K562 (cell line): ENCODE data around the gene ERCC3. TPM values are rescaled to one million over a fixed set of nuclear protein-coding genes. Genes with fewer than 3 reads are reported as not detected.

Experiments used
- ATAC-seq: fragments of 200-7000 bp; cut with Tn5 transposase; 3 replicates; pipeline ENCODE4 v1.9.1; 2020; ENCODE audit warnings: moderate library complexity
- Bru-seq: library from RNA; stranded (reverse); fragments of 400-500 nt; gene quantifications from one replicate; lab custom pipeline; 2021; lab: Mats Ljungman, UMichigan
- BruChase-seq, 2 experiments: library from RNA; stranded (reverse); fragments of 400-500 nt; gene quantifications; one replicate each; lab custom pipeline; 2021; lab: Mats Ljungman, UMichigan
- BruUV-seq: library from RNA; stranded (reverse); fragments of 400-500 nt; replicated peaks from 2 replicates; lab custom pipeline; 2021; lab: Mats Ljungman, UMichigan
- CTCF ChIA-PET: fragments of 300-600 bp; formaldehyde crosslinking; extraction: SDS; loops from one replicate; lab custom pipeline; 2021; ENCODE audit warnings: low intra/inter-chr PET ratio; lab: Yijun Ruan, JAX
- POLR2A ChIA-PET: fragments of 300-600, 350-650 bp; sonication (Branson Sonifier 250); formaldehyde crosslinking; extraction: SDS; loops from one replicate; lab custom pipeline; 2021; ENCODE audit warnings: antibody characterized with exemption, inconsistent platforms; lab: Yijun Ruan, JAX
- DNase-seq, 4 experiments: peaks; one replicate each; pipeline versions ENCODE4 v3.0.0 to v3.0.0-alpha.2; 2011 to 2018; ENCODE audit warnings: low spot score in 3 of 4, mixed read lengths in 3 of 4; ENCODE audit errors: extremely low read depth in 1 of 4
- FAIRE-seq: peaks from 2 replicates; lab custom pipeline; 2011; peaks lifted over from hg19 to GRCh38; lab: Jason Lieb, UNC
- H2AFZ ChIP-seq: 2 replicates; pipeline ENCODE4 v1.6.0; 2011; ENCODE audit warnings: low read depth, low read length, control low read depth, inconsistent platforms
- H3K27ac ChIP-seq: fragments of 200-600 bp; 3 replicates; pipeline ENCODE4 v1.8.0; 2011; ENCODE audit warnings: low read depth, mild to moderate bottlenecking, control low read depth, inconsistent platforms, low read length, moderate library complexity, mixed read lengths; ENCODE audit errors: extremely low read depth
- H3K27me3 ChIP-seq, 2 experiments: fragments of 300-600 bp in 1 of 2; 2 replicates in 1 of 2; 3 replicates in 1 of 2; pipeline versions ENCODE4 v1.6.0 to v1.8.0; 2011; ENCODE audit warnings: inconsistent platforms in 2 of 2, low read length in 2 of 2, mild to moderate bottlenecking in 1 of 2, mixed read lengths in 1 of 2, moderate library complexity in 1 of 2; ENCODE audit not compliant: control insufficient read depth in 2 of 2, insufficient read depth in 2 of 2
- H3K36me3 ChIP-seq: fragments of 300-600 bp; 3 replicates; pipeline ENCODE4 v1.8.0; 2011; ENCODE audit warnings: mild to moderate bottlenecking, low read length, inconsistent platforms; ENCODE audit not compliant: control insufficient read depth, insufficient read depth
- H3K4me1 ChIP-seq, 2 experiments: fragments of 200-600 bp in 1 of 2; replicated peaks in 1 of 2; 2 replicates in 1 of 2; 3 replicates in 1 of 2; pipeline versions ENCODE4 v1.5.1 to v1.8.0; 2011; ENCODE audit warnings: inconsistent platforms in 2 of 2, low read length in 2 of 2, mild to moderate bottlenecking in 1 of 2, mixed read lengths in 1 of 2, moderate library complexity in 1 of 2; ENCODE audit not compliant: control insufficient read depth in 2 of 2, insufficient read depth in 2 of 2
- H3K4me2 ChIP-seq: 2 replicates; pipeline ENCODE4 v1.6.1; 2011; ENCODE audit warnings: low read length, control low read depth, inconsistent platforms, mixed read lengths; ENCODE audit not compliant: insufficient read depth
- H3K4me3 ChIP-seq: fragments of 200-600 bp; sonication (generic), shearing (Covaris generic); 2 replicates; pipeline ENCODE4 v1.5.1; 2016; ENCODE audit warnings: control low read depth, inconsistent platforms
- H3K79me2 ChIP-seq: fragments of 200-600 bp; 3 replicates; pipeline ENCODE4 v1.8.0; 2011; ENCODE audit warnings: low read length, inconsistent platforms; ENCODE audit not compliant: control insufficient read depth, insufficient read depth
- H3K9ac ChIP-seq, 2 experiments: 2 replicates each; pipeline versions ENCODE4 v1.6.0 to v1.6.1; 2011; ENCODE audit warnings: low read depth in 2 of 2, low read length in 2 of 2, control low read depth in 1 of 2, inconsistent platforms in 1 of 2, mild to moderate bottlenecking in 1 of 2, mixed read lengths in 1 of 2; ENCODE audit not compliant: insufficient read depth in 1 of 2
- H3K9me1 ChIP-seq: one replicate; pipeline ENCODE4 v1.6.0; 2011; ENCODE audit warnings: inconsistent platforms, mild to moderate bottlenecking, low read length, moderate library complexity; ENCODE audit not compliant: control insufficient read depth, insufficient read depth
- H3K9me3 ChIP-seq: replicated peaks from 2 replicates; pipeline ENCODE4 v1.5.1; 2011; ENCODE audit warnings: low read depth, low read length, inconsistent platforms; ENCODE audit not compliant: control insufficient read depth, insufficient read depth
- H4K20me1 ChIP-seq: replicated peaks from 2 replicates; pipeline ENCODE4 v1.6.1; 2011; ENCODE audit warnings: low read length, inconsistent platforms, mixed read lengths; ENCODE audit not compliant: control insufficient read depth, insufficient read depth
- GABPB2 ChIP-seq: fragments of 250-450 bp; sonication (Bioruptor Pico); conservative IDR thresholded peaks from 2 replicates; pipeline ENCODE4 v1.5.1; 2021; ENCODE audit warnings: mild to moderate bottlenecking
- KLF1 ChIP-seq: fragments of 450-650 bp; IDR thresholded peaks from 2 replicates; pipeline ENCODE4 v1.6.1; 2016; ENCODE audit warnings: missing genetic modification characterization, missing compliant biosample characterization
- POLR2B ChIP-seq: fragments of 450-650 bp; IDR thresholded peaks from 2 replicates; pipeline ENCODE4 v1.6.1; 2018; ENCODE audit warnings: low read depth; ENCODE audit not compliant: partially characterized antibody
- POLR2H ChIP-seq: IDR thresholded peaks from 2 replicates; pipeline ENCODE4 v1.6.1; 2016; ENCODE audit warnings: missing genetic modification characterization, low read depth, mild to moderate bottlenecking, control low read depth, missing compliant biosample characterization, moderate library complexity
- SIRT6 ChIP-seq: IDR thresholded peaks from one replicate; pipeline ENCODE4 v1.6.1; 2012; ENCODE audit warnings: low read depth, mild to moderate bottlenecking, control low read depth, inconsistent platforms, low read length, moderate library complexity
- THRAP3 ChIP-seq: fragments of 450-650 bp; IDR thresholded peaks from 2 replicates; pipeline ENCODE4 v1.6.1; 2016; ENCODE audit warnings: mild to moderate bottlenecking, inconsistent platforms, borderline replicate concordance
- ZNF174 ChIP-seq: fragments of 250-450 bp; sonication (Bioruptor Pico); IDR thresholded peaks from 2 replicates; pipeline ENCODE4 v1.4.0; 2020; ENCODE audit warnings: mild to moderate bottlenecking
- ZNF699 ChIP-seq: fragments of 250-450 bp; sonication (Bioruptor Pico); IDR thresholded peaks from 2 replicates; pipeline ENCODE4 v1.8.0; 2021; ENCODE audit warnings: mild to moderate bottlenecking, moderate library complexity; ENCODE audit not compliant: insufficient replicate concordance
- WGBS: fragments of 100-300 bp; shearing (Covaris generic); methylation state at CpG from one replicate; pipeline ENCODE4 v1.1.6; 2016; ENCODE audit warnings: low coverage, mixed read lengths; ENCODE audit not compliant: insufficient coverage; ENCODE audit errors: missing lambda C conversion rate; 5-methylcytosine and 5-hydroxymethylcytosine counted together
- in situ Hi-C: fragments of 300-500 bp; cut with MboI; formaldehyde crosslinking; loops from 4 replicates; pipeline ENCODE4 v1.15.0; 2018; ENCODE audit warnings: inconsistent platforms, mixed read lengths
- intact Hi-C: fragments of 100-400 bp; cut with micrococcal nuclease; formaldehyde crosslinking; loops from 2 replicates; pipeline ENCODE4 v1.14.2; 2022
- long read RNA-seq, 3 experiments: library from polyadenylated mRNA in 2 of 3; library from RNA in 1 of 3; unstranded in 2 of 3; stranded (forward) in 1 of 3; transcript quantifications; one replicate each; pipeline ENCODE4 v2.0.0, GENCODE V29; 2019 to 2022
- polyA minus RNA-seq, 3 experiments: library from RNA; depleted of rRNA, polyadenylated mRNA; stranded (reverse); fragments of >200 nt; gene quantifications; 2 replicates each; pipeline ENCODE4 v1.2.3, GENCODE V29; 2011
- polyA plus RNA-seq, 8 experiments: library from polyadenylated mRNA; depleted of rRNA in 4 of 8; stranded (reverse) in 5 of 8; unstranded in 3 of 8; fragments of >200 nt; fragmentation: Nextera tagmentation in 2 of 8; fragmentation: Illumina TruSeq in 1 of 8; extraction: Ambion mirVana in 2 of 8; extraction: Trizol in 1 of 8; gene quantifications; 2 replicates each; pipeline versions ENCODE4 v1.2.1 to v1.2.3, GENCODE V29; 2011 to 2014; ENCODE audit warnings: inconsistent platforms in 1 of 8, missing spikeins in 1 of 8
- total RNA-seq, 7 experiments: library from RNA; depleted of rRNA in 6 of 7; stranded (reverse); fragments of >200 nt in 6 of 7; fragmentation: Illumina TruSeq in 2 of 7; extraction: Trizol in 2 of 7; gene quantifications; 2 replicates each; pipeline versions ENCODE4 v1.2.1 to v1.2.3, GENCODE V29; 2011 to 2021; ENCODE audit warnings: low replicate concordance in 1 of 7
- TF ChIP-seq, protein P1 (sequence below): fragments of 450-650 bp; conservative IDR thresholded peaks from 2 replicates; pipeline ENCODE4 v1.6.1; 2016; ENCODE audit warnings: missing genetic modification characterization, low read depth, mild to moderate bottlenecking, control low read depth, missing compliant biosample characterization
- TF ChIP-seq, protein P2 (sequence below): fragments of 250-450 bp; sonication (Bioruptor Pico); IDR thresholded peaks from 2 replicates; pipeline ENCODE4 v1.5.1; 2021; ENCODE audit warnings: mild to moderate bottlenecking
- TF ChIP-seq, protein P3 (sequence below): fragments of 250-450 bp; sonication (Bioruptor Pico); IDR thresholded peaks from 2 replicates; pipeline ENCODE4 v1.8.0; 2022; ENCODE audit warnings: moderate library complexity, mild to moderate bottlenecking, inconsistent platforms
- TF ChIP-seq, protein P4 (sequence below): fragments of 250-450 bp; sonication (Bioruptor Pico); IDR thresholded peaks from 2 replicates; pipeline ENCODE4 v1.9.0; 2021; ENCODE audit warnings: mild to moderate bottlenecking

Gene ERCC3
- total RNA-seq (2011; cell fraction: chromatin; rRNA removed; ENCODE audit: low replicate concordance), result 138 and 178 TPM in 2 replicates
- total RNA-seq (2011; cell fraction: nucleolus; rRNA removed), result 77.4 and 82.9 TPM in 2 replicates
- 89.8 and 92.7 TPM in 2 replicates for total RNA-seq (2011; cell fraction: nucleoplasm; rRNA removed)
- total RNA-seq (2014; rRNA removed) (26.8 and 29.0 TPM in 2 replicates), total RNA-seq (2014; rRNA removed; fragmentation: Illumina TruSeq; extraction: Trizol) (43.1 and 47.0 TPM in 2 replicates), total RNA-seq (2015; rRNA removed; fragmentation: Illumina TruSeq; extraction: Trizol) (44.9 and 46.6 TPM in 2 replicates), total RNA-seq (2021) (37.5 and 39.9 TPM in 2 replicates), polyA plus RNA-seq (2011; rRNA removed) (52.9 and 56.0 TPM in 2 replicates), polyA plus RNA-seq (2014; fragmentation: Illumina TruSeq; extraction: Trizol) (56.7 and 61.5 TPM in 2 replicates), polyA plus RNA-seq (2014; fragmentation: Nextera tagmentation; extraction: Ambion mirVana) (10 to 100 TPM; 17.9 to 32.8 TPM), polyA plus RNA-seq (2014; rRNA removed) (46.2 and 47.1 TPM in 2 replicates), polyA minus RNA-seq (2011; rRNA and poly(A)+ RNA removed) (46.8 and 54.1 TPM in 2 replicates), Bru-seq, nascent RNA (percentile 79 among the genes with signal in this experiment), BruChase-seq, experiment 1, labeled RNA remaining after a 2-hour chase (percentile 76 among the genes with signal in this experiment), BruChase-seq, experiment 2, labeled RNA remaining after a 6-hour chase (percentile 72 among the genes with signal in this experiment)
- polyA plus RNA-seq (2011; cell fraction: cytosol; rRNA removed), result 37.8 and 40.1 TPM in 2 replicates
- polyA plus RNA-seq (2011; cell fraction: nucleus; rRNA removed), result 180 and 192 TPM in 2 replicates
- 33.1 and 33.7 TPM in 2 replicates for polyA plus RNA-seq (2012)
- polyA minus RNA-seq (2011; cell fraction: cytosol; rRNA and poly(A)+ RNA removed), result 19.6 and 21.8 TPM in 2 replicates
- polyA minus RNA-seq (2011; cell fraction: nucleus; rRNA and poly(A)+ RNA removed), result 60.5 and 99.2 TPM in 2 replicates
- long read RNA-seq, experiment 1, transcript ERCC3-201 (15 exons, 2,750 nt), result major isoform, 103 of 157 reads
- long read RNA-seq, experiment 1, partial matches to known transcripts, result 22 of 157 reads
- long read RNA-seq, experiment 1, other reads (novel, unspliced or antisense), result 29 of 157 reads
- long read RNA-seq, experiment 2, partial matches to known transcripts, result 3 of 29 reads
- long read RNA-seq, experiment 2, other reads (novel, unspliced or antisense), result 26 of 29 reads
- long read RNA-seq, experiment 3, full-length matches to known transcripts, result 25 of 42 reads
- long read RNA-seq, experiment 3, partial matches to known transcripts, result 8 of 42 reads
- long read RNA-seq, experiment 3, other reads (novel, unspliced or antisense), result 9 of 42 reads

DNA sequence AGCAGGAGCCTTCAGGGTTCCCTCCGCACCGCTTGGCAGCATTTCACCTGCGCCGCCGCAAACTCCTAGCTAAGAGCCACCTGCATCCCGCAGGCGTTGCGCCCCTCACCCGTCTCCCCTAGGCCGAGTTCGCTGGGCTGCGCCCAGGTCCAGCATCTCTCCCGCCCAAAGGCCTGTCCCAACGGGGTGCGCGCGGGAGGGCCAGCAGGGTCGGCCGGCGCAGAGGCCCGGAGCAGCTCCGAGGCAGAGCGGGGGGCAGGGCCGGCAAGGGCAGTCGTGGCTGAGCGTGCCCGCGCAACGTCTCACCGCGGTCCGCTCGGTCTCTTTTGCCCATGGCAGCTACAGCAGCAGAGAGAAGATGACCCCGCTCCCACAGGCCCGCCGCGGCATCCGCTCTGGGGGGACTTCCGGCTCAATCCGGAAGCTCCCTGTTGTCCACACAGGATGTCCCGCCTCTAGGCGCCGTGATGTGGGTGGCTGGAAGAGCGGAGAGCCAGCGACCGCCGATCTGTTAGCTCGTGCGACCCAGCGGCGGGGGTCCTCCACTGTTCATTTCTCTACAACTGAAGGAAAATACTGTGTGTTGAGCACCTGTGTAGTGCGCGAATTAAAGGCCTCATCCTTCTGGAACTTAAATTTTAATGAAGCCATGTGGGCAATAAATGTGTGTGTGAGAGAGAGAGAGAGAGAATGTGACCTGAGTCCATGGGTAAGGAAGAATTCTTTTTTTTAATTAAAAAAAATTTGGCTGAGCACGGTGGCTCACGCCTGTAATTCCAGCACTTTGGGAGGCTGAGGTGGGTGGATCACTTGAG is at the start of gene ERCC3:
Gene ERCC3, minus strand, starts transcription at position 397 of the 815 bp plus-strand sequence. Its CDS starts 63 bp downstream, at position 334.
- intact Hi-C loops, result no loop called here
- ATAC-seq, result peak; percentile 99
- no peaks in the 10 kb centered on the region for H3K9me3 ChIP-seq
- TF ChIP-seq, protein P1, sequence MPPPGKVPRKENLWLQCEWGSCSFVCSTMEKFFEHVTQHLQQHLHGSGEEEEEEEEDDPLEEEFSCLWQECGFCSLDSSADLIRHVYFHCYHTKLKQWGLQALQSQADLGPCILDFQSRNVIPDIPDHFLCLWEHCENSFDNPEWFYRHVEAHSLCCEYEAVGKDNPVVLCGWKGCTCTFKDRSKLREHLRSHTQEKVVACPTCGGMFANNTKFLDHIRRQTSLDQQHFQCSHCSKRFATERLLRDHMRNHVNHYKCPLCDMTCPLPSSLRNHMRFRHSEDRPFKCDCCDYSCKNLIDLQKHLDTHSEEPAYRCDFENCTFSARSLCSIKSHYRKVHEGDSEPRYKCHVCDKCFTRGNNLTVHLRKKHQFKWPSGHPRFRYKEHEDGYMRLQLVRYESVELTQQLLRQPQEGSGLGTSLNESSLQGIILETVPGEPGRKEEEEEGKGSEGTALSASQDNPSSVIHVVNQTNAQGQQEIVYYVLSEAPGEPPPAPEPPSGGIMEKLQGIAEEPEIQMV (tag), result no peak
- TF ChIP-seq, protein P2, sequence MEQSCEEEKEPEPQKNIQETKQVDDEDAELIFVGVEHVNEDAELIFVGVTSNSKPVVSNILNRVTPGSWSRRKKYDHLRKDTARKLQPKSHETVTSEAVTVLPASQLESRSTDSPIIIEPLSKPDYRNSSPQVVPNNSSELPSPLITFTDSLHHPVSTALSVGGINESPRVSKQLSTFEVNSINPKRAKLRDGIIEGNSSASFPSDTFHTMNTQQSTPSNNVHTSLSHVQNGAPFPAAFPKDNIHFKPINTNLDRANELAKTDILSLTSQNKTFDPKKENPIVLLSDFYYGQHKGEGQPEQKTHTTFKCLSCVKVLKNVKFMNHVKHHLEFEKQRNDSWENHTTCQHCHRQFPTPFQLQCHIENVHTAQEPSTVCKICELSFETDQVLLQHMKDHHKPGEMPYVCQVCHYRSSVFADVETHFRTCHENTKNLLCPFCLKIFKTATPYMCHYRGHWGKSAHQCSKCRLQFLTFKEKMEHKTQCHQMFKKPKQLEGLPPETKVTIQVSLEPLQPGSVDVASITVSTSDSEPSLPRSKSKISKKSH (CRISPR knock-in tag), result no peak
- TF ChIP-seq, protein P3, sequence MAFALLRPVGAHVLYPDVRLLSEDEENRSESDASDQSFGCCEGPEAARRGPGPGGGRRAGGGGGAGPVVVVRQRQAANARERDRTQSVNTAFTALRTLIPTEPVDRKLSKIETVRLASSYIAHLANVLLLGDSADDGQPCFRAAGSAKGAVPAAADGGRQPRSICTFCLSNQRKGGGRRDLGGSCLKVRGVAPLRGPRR (CRISPR knock-in tag), result no peak
- TF ChIP-seq GABPB2 (CRISPR knock-in tag) (no peak), POLR2H (tag) (peak; percentile 62), ZNF174 (CRISPR knock-in tag) (no peak), ZNF699 (no peak), THRAP3 (no peak), POLR2B (peak; percentile 91), KLF1 (tag) (no peak), SIRT6 (no peak)
- TF ChIP-seq, protein P4, sequence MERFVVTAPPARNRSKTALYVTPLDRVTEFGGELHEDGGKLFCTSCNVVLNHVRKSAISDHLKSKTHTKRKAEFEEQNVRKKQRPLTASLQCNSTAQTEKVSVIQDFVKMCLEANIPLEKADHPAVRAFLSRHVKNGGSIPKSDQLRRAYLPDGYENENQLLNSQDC, result no peak

More for the DNA sequence above, at the start of gene ERCC3:
- BruUV-seq, result no TSS peak
- FAIRE-seq (peak; percentile 86), DNase-seq (peak; percentile 91 to 92 (median 91))
- H3K27ac ChIP-seq, result peak within 1 kb of the TSS; percentile 79
- peaks cover 44% of the 10 kb centered on the region for H3K36me3 ChIP-seq
- 1% methylated on average over 47 of the region's 55 CpGs for WGBS
- peaks cover 25% of the 10 kb centered on the region for H3K79me2 ChIP-seq
- peak within 1 kb of the TSS; percentile 89 to 98 for H3K9ac ChIP-seq
- no peaks in the 10 kb centered on the region for H3K9me1 ChIP-seq
- peaks cover 8 to 9% of the 10 kb centered on the region in 2 experiments; a peak in 4 of 5 replicates for H3K4me1 ChIP-seq
- in situ Hi-C loops, result no loop called here
- peak within 1 kb of the TSS; percentile 98 for H2AFZ ChIP-seq
- no peaks in the 10 kb centered on the region for H3K27me3 ChIP-seq
- H3K4me3 ChIP-seq, result peak within 1 kb of the TSS; percentile 98
- POLR2A ChIA-PET, result interaction anchor here (0.5 to 1.4 kb wide), 12 partner anchors 8 to 612 kb away, joined by 3 to 5 read pairs (median 4); no protein-coding TSS in a partner anchor
- CTCF ChIA-PET, result no interaction called here
- H3K4me2 ChIP-seq, result peak within 1 kb of the TSS; percentile 85
- no peaks in the 10 kb centered on the region for H4K20me1 ChIP-seq
